H1 (cell line): ENCODE measurements around the gene ENTPD5. TPM values are rescaled to one million over a fixed set of nuclear protein-coding genes. Genes with fewer than 3 reads are reported as not detected.

Experiments used
- CTCF ChIA-PET: fragments of 300-600 bp; sonication (Branson Sonifier 250); formaldehyde crosslinking; loops from one replicate; lab custom pipeline; 2021; ENCODE audit not compliant: partially characterized antibody; lab: Charles Lee
- POLR2A ChIA-PET: fragments of 300-600 bp; sonication (Branson Sonifier 250); formaldehyde crosslinking; loops from one replicate; lab custom pipeline; 2021; ENCODE audit warnings: inconsistent platforms; ENCODE audit not compliant: partially characterized antibody; lab: Charles Lee
- DNase-seq, 2 experiments: peaks; one replicate each; pipeline versions ENCODE4 v3.0.0 to v3.0.0-alpha.2; 2010 to 2022; ENCODE audit warnings: low spot score in 2 of 2, low read depth in 1 of 2, mixed read lengths in 1 of 2
- FAIRE-seq: peaks from 2 replicates; lab custom pipeline; 2011; peaks lifted over from hg19 to GRCh38; lab: Jason Lieb, UNC
- H2AFZ ChIP-seq: 2 replicates; pipeline ENCODE4 v1.8.1; 2012; ENCODE audit warnings: low read length, inconsistent platforms
- H2AK5ac ChIP-seq: 2 replicates; pipeline ENCODE4 v1.6.1; 2013; ENCODE audit warnings: low read depth, low read length
- H2BK120ac ChIP-seq: replicated peaks from 2 replicates; pipeline ENCODE3; 2013; ENCODE audit warnings: low read depth, low read length, inconsistent platforms
- H2BK12ac ChIP-seq: 2 replicates; pipeline ENCODE4 v1.6.1; 2013; ENCODE audit warnings: low read depth, low read length
- H2BK15ac ChIP-seq: 2 replicates; pipeline ENCODE4 v1.6.1; 2013; ENCODE audit warnings: low read length
- H2BK20ac ChIP-seq: 2 replicates; pipeline ENCODE4 v1.6.1; 2013; ENCODE audit warnings: low read length
- H2BK5ac ChIP-seq: 2 replicates; pipeline ENCODE4 v1.6.1; 2013; ENCODE audit warnings: low read depth, low read length
- H3K14ac ChIP-seq: 2 replicates; pipeline ENCODE4 v1.6.1; 2013; ENCODE audit warnings: inconsistent platforms; ENCODE audit not compliant: insufficient read length
- H3K18ac ChIP-seq: 2 replicates; pipeline ENCODE4 v1.6.1; 2013; ENCODE audit warnings: low read length; ENCODE audit errors: extremely low read depth
- H3K23ac ChIP-seq: 2 replicates; pipeline ENCODE4 v1.6.1; 2013; ENCODE audit warnings: inconsistent platforms; ENCODE audit not compliant: insufficient read length
- H3K23me2 ChIP-seq: 2 replicates; pipeline ENCODE4 v1.6.1; 2013; ENCODE audit warnings: low read depth, low read length
- H3K27ac ChIP-seq: 2 replicates; pipeline ENCODE4 v1.6.1; 2011; ENCODE audit warnings: low read depth, low read length, inconsistent platforms
- H3K27me3 ChIP-seq, 4 experiments: replicated peaks in 1 of 4; 1 replicate in 1 of 4; 2 replicates in 3 of 4; pipeline versions ENCODE4 v1.6.1 to v1.8.1; 2011 to 2013; ENCODE audit warnings: low read length in 3 of 4, mild to moderate bottlenecking in 3 of 4, inconsistent platforms in 2 of 4, mixed read lengths in 2 of 4, moderate library complexity in 1 of 4; ENCODE audit not compliant: control insufficient read depth in 3 of 4, insufficient read depth in 3 of 4; ENCODE audit errors: extremely low read depth in 1 of 4
- H3K36me3 ChIP-seq, 4 experiments: 2 replicates each; pipeline versions ENCODE4 v1.6.1 to v1.8.1; 2011 to 2013; ENCODE audit warnings: mild to moderate bottlenecking in 4 of 4, low read length in 3 of 4, moderate library complexity in 2 of 4, control low read depth in 1 of 4, inconsistent platforms in 1 of 4; ENCODE audit not compliant: insufficient read depth in 4 of 4, control insufficient read depth in 2 of 4
- H3K4ac ChIP-seq: replicated peaks from 2 replicates; pipeline ENCODE3; 2013; ENCODE audit warnings: low read length, low read depth, mixed read lengths, inconsistent platforms; ENCODE audit not compliant: insufficient read length
- H3K4me1 ChIP-seq, 4 experiments: replicated peaks in 1 of 4; 1 replicate in 1 of 4; 2 replicates in 3 of 4; pipeline versions ENCODE4 v1.6.1 to v1.8.1; 2011 to 2013; ENCODE audit warnings: low read length in 3 of 4, inconsistent platforms in 2 of 4, mixed read lengths in 1 of 4; ENCODE audit not compliant: insufficient read depth in 4 of 4, control insufficient read depth in 3 of 4
- H3K4me2 ChIP-seq, 2 experiments: 2 replicates each; pipeline versions ENCODE4 v1.6.1 to v1.8.1; 2011 to 2013; ENCODE audit warnings: low read depth in 2 of 2, low read length in 2 of 2, control low read depth in 1 of 2, inconsistent platforms in 1 of 2, mild to moderate bottlenecking in 1 of 2; ENCODE audit not compliant: insufficient read depth in 1 of 2
- H3K4me3 ChIP-seq, 4 experiments: fragments of 200-600, 300-600 bp in 1 of 4; sonication (generic), shearing (Covaris generic), sonication (Bioruptor Twin) in 1 of 4; 2 replicates each; pipeline versions ENCODE4 v1.5.1 to v1.8.1; 2011 to 2016; ENCODE audit warnings: low read length in 4 of 4, low read depth in 3 of 4, control low read depth in 2 of 4, inconsistent platforms in 2 of 4, mild to moderate bottlenecking in 2 of 4, mixed read lengths in 1 of 4, moderate library complexity in 1 of 4; ENCODE audit not compliant: insufficient read depth in 2 of 4; ENCODE audit errors: extremely low read depth in 1 of 4
- H3K56ac ChIP-seq: replicated peaks from 2 replicates; pipeline ENCODE3; 2013; ENCODE audit warnings: low read depth, mild to moderate bottlenecking, mixed read lengths, low read length, inconsistent platforms; ENCODE audit not compliant: insufficient read length
- H3K79me1 ChIP-seq: 2 replicates; pipeline ENCODE4 v1.6.1; 2013; ENCODE audit warnings: low read depth, low read length, control low read depth
- H3K79me2 ChIP-seq, 2 experiments: 2 replicates each; pipeline versions ENCODE4 v1.6.1 to v1.8.1; 2012 to 2013; ENCODE audit warnings: low read length in 2 of 2, mild to moderate bottlenecking in 2 of 2, inconsistent platforms in 1 of 2; ENCODE audit not compliant: insufficient read depth in 2 of 2, control insufficient read depth in 1 of 2
- H3K9ac ChIP-seq, 4 experiments: replicated peaks in 1 of 4; 1 replicate in 1 of 4; 2 replicates in 3 of 4; pipeline versions ENCODE4 v1.6.1 to v1.8.1; 2011 to 2013; ENCODE audit warnings: low read depth in 3 of 4, low read length in 3 of 4, control low read depth in 2 of 4, mild to moderate bottlenecking in 2 of 4, moderate library complexity in 2 of 4, inconsistent platforms in 1 of 4; ENCODE audit errors: extremely low read depth in 1 of 4
- H3K9me3 ChIP-seq, 2 experiments: 2 replicates each; pipeline versions ENCODE4 v1.6.1 to v1.8.1; 2012 to 2013; ENCODE audit warnings: mild to moderate bottlenecking in 2 of 2, moderate library complexity in 2 of 2, control low read depth in 1 of 2, inconsistent platforms in 1 of 2, low read depth in 1 of 2, low read length in 1 of 2, mixed read lengths in 1 of 2; ENCODE audit not compliant: insufficient read depth in 2 of 2
- H4K20me1 ChIP-seq, 2 experiments: replicated peaks in 1 of 2; 2 replicates each; pipeline versions ENCODE3 to v1.8.1; 2011 to 2013; ENCODE audit warnings: inconsistent platforms in 2 of 2, low read length in 2 of 2, mild to moderate bottlenecking in 1 of 2; ENCODE audit not compliant: insufficient read depth in 2 of 2, control insufficient read depth in 1 of 2
- H4K5ac ChIP-seq: 2 replicates; pipeline ENCODE4 v1.6.1; 2013; ENCODE audit warnings: low read length, low read depth, mixed read lengths, inconsistent platforms; ENCODE audit not compliant: insufficient read length
- H4K8ac ChIP-seq: 2 replicates; pipeline ENCODE4 v1.8.0; 2013; ENCODE audit warnings: mild to moderate bottlenecking, moderate library complexity, low read length, inconsistent platforms; ENCODE audit not compliant: insufficient read depth; ENCODE audit errors: extremely low read depth
- H4K91ac ChIP-seq: replicated peaks from 2 replicates; pipeline ENCODE3; 2013; ENCODE audit warnings: low read length, mixed read lengths, inconsistent platforms; ENCODE audit not compliant: insufficient read length
- CHD2 ChIP-seq: IDR thresholded peaks from 2 replicates; pipeline ENCODE4 v1.6.1; 2012; ENCODE audit warnings: low read length, improper control_type of control experiment
- JUN ChIP-seq: IDR thresholded peaks from 2 replicates; pipeline ENCODE4 v1.6.1; 2011; ENCODE audit warnings: low read depth, mild to moderate bottlenecking, improper control_type of control experiment, low read length
- JUND ChIP-seq: IDR thresholded peaks from 2 replicates; pipeline ENCODE4 v1.6.1; 2011; ENCODE audit warnings: mild to moderate bottlenecking, improper control_type of control experiment, low read length
- NANOG ChIP-seq: IDR thresholded peaks from 2 replicates; pipeline ENCODE4 v1.6.1; 2011; ENCODE audit warnings: low read length, low read depth, mild to moderate bottlenecking, inconsistent platforms; ENCODE audit not compliant: insufficient read depth, poor library complexity, severe bottlenecking
- RFX5 ChIP-seq: IDR thresholded peaks from 2 replicates; pipeline ENCODE4 v1.6.1; 2011; ENCODE audit warnings: low read depth, low read length, improper control_type of control experiment, borderline replicate concordance
- YY1 ChIP-seq: IDR thresholded peaks from 2 replicates; pipeline ENCODE4 v1.6.1; 2011; ENCODE audit warnings: low read depth, mild to moderate bottlenecking, low read length
- polyA plus RNA-seq, 7 experiments: library from polyadenylated mRNA; depleted of rRNA in 3 of 7; stranded (reverse) in 5 of 7; unstranded in 2 of 7; fragments of >200 nt in 5 of 7; fragments of 200-250 nt in 2 of 7; gene quantifications; 1 replicate in 5 of 7; 2 replicates in 1 of 7; 4 replicates in 1 of 7; pipeline versions ENCODE4 v1.2.1 to v1.2.3, GENCODE V29; 2011 to 2013; ENCODE audit warnings: missing spikeins in 2 of 7, mixed read lengths in 2 of 7
- total RNA-seq: library from RNA; stranded (reverse); fragmentation: NEBNext Ultra II Directional; extraction: Animal tissue kit (Norgen Biotek cat#: 25700); gene quantifications from 2 replicates; pipeline ENCODE4 v1.2.1, GENCODE V29; 2021

The ENTPD5 gene
- total and polyA plus RNA-seq, 2 of the 8 experiments (the other 6 are each of a cell fraction or from before 2014, with no cell fraction given): 5.0 to 6.5 TPM

DNA sequence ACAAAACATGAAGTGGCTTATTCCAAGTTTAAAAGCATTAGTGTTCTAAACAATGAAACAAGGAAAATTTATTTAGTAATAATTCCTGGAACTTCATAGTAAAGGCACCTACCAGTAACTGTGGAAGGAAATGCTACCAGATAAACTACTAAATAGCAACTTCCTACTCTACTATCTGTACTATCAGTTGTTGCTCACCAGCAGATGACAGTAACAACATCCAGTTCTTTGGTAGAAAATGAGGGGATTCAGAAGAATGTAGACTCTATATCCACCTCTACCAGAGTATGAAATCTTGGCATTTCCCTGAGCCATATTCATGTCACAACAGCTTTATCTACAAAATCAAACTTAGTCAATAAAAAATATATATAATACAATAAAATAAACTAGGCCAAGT is 3.1 kb downstream of the ENTPD5 start:
- TF ChIP-seq RFX5 (no peak), JUND (no peak), CHD2 (no peak), NANOG (no peak), JUN (no peak), YY1 (no peak)
- FAIRE-seq: no peak
- CTCF ChIA-PET: interaction anchor here (0.6 kb wide), 1 partner anchor 164 kb away, joined by 3 read pairs; no protein-coding TSS in a partner anchor

More for the DNA sequence above, 3.1 kb downstream of the ENTPD5 start:
- Histone ChIP-seq H3K14ac (no peak overlapping the region), H4K8ac (no peak overlapping the region), H3K36me3 (peaks cover 0 to 3% (median 0%) of the 10 kb centered on the region in 4 experiments; a peak in 1 of 8 replicates), H3K56ac (no peak overlapping the region), H3K79me1 (no peaks in the 10 kb centered on the region), H3K4me1 (peaks cover 0 to 2% (median 0%) of the 10 kb centered on the region in 4 experiments; a peak in 1 of 7 replicates), H4K91ac (no peak overlapping the region), H2BK120ac (no peak overlapping the region), H3K18ac (no peak overlapping the region), H4K20me1 (no peaks in the 10 kb centered on the region), H3K4ac (no peak overlapping the region), H3K27ac (no peak overlapping the region), H3K9me3 (no peaks in the 10 kb centered on the region), H2BK20ac (no peak overlapping the region), H2BK15ac (no peak overlapping the region), H3K9ac (no peak overlapping the region), H2AK5ac (no peak overlapping the region), H3K23ac (no peak overlapping the region), H3K79me2 (no peaks in the 10 kb centered on the region), H3K23me2 (peaks cover 8% of the 10 kb centered on the region; the same call in 1 of the 2 replicates), H3K4me2 (no peak overlapping the region), H3K27me3 (no peaks in the 10 kb centered on the region), H2BK12ac (no peak overlapping the region), H2BK5ac (no peak overlapping the region), H4K5ac (no peak overlapping the region), H3K4me3 (no peak overlapping the region), H2AFZ (no peak overlapping the region)
- POLR2A ChIA-PET: interaction anchor here (0.8 to 1.0 kb wide), 2 partner anchors 9 to 19 kb away, joined by 3 read pairs; no protein-coding TSS in a partner anchor
- no peak for DNase-seq
